ENCODE data around the gene CLMN. TPM values are rescaled to one million over a fixed set of nuclear protein-coding genes. Genes with fewer than 3 reads are reported as not detected.

The CLMN gene
- total RNA-seq (2022; extraction: Qiagen RNA extraction): 4.2 to 6.4 TPM (median 5.2 TPM) in 5 replicates

GRCh38 chr14:95319312-95320077 lies at the start of gene CLMN:
TSS of gene CLMN (minus strand) at chr14:95319908. CDS start at chr14:95319792, 116 bp downstream.

DNA sequence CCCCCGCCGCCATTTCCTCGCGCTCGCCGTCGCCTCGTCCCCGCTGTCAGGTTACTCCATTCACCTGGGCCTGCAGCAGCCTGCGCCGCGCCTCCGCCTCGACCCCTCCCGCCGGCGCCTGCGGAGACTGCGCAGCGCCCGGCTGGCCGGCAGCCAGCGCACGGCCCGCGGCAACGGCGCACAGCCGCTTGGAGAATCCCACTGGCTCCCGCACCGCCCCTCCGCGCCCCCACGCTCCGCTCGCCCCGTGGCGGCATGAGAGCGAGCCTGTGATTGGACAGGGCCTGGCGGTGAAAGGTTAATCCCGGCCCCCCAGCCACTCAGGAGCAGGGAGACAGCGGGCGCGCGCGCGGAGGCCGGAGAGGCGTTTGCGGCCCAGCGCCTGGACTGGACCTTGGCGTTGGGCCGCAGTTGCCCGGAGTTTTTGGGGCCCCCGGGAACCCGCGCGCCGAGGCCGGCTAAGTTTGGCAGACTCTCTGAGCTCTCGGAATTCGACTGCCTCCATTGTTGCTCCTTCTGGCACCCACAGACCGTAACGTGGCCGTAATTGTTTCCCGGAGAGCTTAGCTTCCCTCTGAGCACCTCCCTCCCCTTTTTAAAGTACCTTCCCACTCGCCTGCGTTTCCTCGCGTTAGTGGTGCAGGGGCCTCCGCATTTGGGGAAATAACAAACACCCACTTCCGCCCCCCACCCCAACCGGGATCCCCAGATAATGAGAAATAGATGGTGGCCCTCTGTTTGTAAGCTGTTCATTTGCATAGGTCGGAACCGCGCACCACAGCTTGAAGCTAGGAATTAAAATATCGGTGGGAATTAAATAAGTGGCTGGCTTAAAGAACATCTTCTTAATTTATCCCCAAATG lies 162.2 kb downstream of the CLMN start, which contains the start of gene DICER1:
TSS of gene DICER1 (minus strand) at position 203 of the 863 bp plus-strand sequence. CDS start 24,071 bp downstream, outside the sequence.

Other genes with a start within 250 kb of the CLMN start
- 17.4 to 26.7 TPM (median 22.7 TPM) in 5 replicates for gene DICER1, start 162.4 kb downstream of the CLMN start, total RNA-seq (2022; extraction: Qiagen RNA extraction)
- 0.29 to 0.58 TPM (median 0.38 TPM) in 5 replicates for gene SYNE3, start 196.7 kb upstream of the CLMN start, total RNA-seq (2022; extraction: Qiagen RNA extraction)
- gene GLRX5, start 215.1 kb upstream of the CLMN start, total RNA-seq (2022; extraction: Qiagen RNA extraction): 52.4 to 74.8 TPM (median 70.2 TPM) in 5 replicates